GM19238 (cell line): ENCODE results near the gene GNAT2.

Experiments used
- DNase-seq: peaks from one replicate; pipeline ENCODE4 v3.0.0; 2011; ENCODE audit warnings: low spot score; ENCODE audit not compliant: insufficient read length

GNAT2 gene

DNA sequence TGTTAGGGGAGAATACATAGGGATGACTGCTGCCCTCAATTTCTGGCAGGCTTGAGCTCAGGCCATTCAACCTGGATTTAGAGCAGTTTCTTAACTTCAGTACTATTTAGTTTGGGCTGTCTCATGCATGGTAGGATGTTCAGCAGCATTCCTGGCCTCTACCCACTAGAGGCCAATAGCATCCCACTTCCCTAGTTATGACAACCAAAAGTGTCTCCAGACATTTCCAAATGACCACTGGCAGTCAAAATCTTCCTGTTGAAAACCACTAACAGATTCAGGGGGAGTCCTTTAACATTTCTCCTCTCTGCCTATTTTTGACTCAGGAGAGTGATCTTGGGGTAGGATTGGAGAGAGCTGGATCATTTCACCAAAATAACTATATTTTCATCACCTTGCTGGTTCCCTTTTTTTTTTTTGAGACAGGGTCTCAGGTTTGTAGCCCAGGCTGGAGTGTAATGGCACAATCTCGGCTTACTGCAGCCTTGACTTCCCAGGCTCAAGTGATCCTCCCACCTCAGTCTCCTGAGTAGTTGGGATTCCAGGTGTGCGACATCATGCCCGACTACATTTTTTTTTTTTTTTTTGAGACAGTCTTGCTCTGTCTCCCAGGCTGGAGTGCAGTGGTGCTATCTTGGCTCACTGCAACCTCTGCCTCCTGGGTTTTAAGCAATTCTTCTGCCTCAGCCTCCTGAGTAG is 8.7 kb downstream of the GNAT2 start:
- DNase-seq: no peak

- DNase-seq: no peak
Observed at GRCh38 chr1:109609881-109610280, 9.5 kb downstream of the GNAT2 start.

GRCh38 chr1:109605381-109605780 is 14.0 kb downstream of the GNAT2 start:
- no peak for DNase-seq

DNA sequence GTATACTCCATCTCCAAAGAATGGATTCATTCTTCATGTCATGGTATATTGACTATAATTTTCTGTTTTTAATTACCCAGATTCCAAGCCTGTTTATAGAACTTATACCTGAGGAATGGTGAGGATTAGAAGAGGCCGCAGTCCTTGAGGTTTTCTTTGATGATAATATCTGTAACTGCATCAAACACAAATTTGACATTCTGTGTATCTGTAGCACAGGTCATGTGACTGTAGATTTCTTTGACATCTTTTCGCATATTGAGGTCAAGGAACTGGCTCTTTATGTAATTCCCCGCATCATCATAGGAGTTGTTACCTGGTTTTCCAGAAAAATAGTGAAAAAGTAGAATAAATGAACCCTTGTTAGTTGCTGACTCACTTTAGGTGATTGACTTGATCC is 16.2 kb downstream of the GNAT2 start:
- DNase-seq: no peak

- no peak for DNase-seq
Observed at GRCh38 chr1:109598655-109599054, 20.8 kb downstream of the GNAT2 start.

- no peak for DNase-seq
Observed at GRCh38 chr1:109598156-109598555, 21.3 kb downstream of the GNAT2 start.

DNA sequence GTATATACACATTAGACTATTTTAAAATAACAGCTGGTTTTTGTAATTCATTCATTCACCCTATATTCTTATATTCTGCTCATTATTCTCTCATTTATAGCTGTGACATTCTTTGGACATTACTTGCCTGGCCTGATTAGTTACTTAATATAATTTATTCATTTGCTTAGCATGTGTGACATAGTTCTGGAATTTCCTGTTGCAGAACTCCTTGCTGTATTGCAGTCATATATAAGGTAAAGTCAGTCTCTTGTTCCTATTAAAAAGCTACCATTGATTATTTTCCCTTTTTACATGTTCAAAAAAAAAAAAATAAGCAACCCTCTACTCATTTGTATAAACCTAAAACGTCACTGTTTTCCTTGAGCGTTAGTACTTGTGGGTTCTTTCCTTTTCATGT is 23.9 kb downstream of the GNAT2 start:
- no peak for DNase-seq

DNA sequence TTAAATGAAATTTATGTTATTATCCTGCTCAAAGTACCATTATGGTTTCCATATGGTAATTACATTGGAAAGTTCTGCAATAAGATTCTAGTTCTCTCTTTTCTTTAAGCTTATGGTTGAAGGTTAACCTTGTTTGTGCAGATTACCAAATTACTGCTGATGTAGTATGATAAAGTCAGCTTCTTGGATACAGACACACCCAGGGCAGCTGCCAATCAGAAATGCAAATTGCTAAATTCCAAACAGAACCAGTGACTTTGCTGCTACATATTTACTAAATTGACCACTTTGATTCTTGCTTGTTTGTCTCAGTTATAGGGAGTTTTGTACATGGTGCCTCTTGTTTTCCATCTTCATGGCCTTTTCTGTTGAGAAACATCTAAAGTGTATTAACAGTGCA is 26.5 kb downstream of the GNAT2 start:
- no peak for DNase-seq

- DNase-seq: no peak
Observed at GRCh38 chr1:109589679-109590078, 29.7 kb downstream of the GNAT2 start.

DNA sequence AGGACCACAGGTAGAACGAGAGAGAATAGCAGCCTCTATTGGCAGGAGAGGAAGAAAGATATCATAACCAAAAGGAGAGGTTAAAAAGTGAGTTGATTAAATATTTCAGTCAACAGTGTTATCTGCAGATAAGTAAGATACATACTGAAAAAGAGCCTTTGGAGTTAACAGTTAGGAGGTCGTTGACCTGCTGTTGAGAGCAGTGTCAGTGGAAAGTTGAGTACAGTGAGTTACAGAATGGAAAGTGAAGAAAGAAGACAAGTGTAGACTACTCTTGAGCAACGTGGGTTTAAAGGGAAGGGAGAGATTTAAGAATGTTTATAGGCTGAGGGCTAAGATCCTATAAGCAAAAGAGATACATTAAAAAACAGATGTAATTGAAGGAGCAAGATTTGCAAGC is 30.2 kb downstream of the GNAT2 start:
- no peak for DNase-seq

GRCh38 chr1:109586055-109586454 is 33.4 kb downstream of the GNAT2 start:
- no peak for DNase-seq

GRCh38 chr1:109584766-109585165 is 34.6 kb downstream of the GNAT2 start:
- DNase-seq: no peak

GRCh38 chr1:109582021-109582420 is 37.4 kb downstream of the GNAT2 start:
- no peak for DNase-seq

GRCh38 chr1:109579491-109579890 is 39.9 kb downstream of the GNAT2 start:
- DNase-seq: no peak

GRCh38 chr1:109578947-109579443 is 40.4 kb downstream of the GNAT2 start:
- DNase-seq: no peak

GRCh38 chr1:109573785-109574184 is 45.6 kb downstream of the GNAT2 start:
- no peak for DNase-seq

GRCh38 chr1:109570414-109570813 is 49.0 kb downstream of the GNAT2 start:
- no peak for DNase-seq

- no peak for DNase-seq
Observed at GRCh38 chr1:109569323-109569722, 50.1 kb downstream of the GNAT2 start.

DNA sequence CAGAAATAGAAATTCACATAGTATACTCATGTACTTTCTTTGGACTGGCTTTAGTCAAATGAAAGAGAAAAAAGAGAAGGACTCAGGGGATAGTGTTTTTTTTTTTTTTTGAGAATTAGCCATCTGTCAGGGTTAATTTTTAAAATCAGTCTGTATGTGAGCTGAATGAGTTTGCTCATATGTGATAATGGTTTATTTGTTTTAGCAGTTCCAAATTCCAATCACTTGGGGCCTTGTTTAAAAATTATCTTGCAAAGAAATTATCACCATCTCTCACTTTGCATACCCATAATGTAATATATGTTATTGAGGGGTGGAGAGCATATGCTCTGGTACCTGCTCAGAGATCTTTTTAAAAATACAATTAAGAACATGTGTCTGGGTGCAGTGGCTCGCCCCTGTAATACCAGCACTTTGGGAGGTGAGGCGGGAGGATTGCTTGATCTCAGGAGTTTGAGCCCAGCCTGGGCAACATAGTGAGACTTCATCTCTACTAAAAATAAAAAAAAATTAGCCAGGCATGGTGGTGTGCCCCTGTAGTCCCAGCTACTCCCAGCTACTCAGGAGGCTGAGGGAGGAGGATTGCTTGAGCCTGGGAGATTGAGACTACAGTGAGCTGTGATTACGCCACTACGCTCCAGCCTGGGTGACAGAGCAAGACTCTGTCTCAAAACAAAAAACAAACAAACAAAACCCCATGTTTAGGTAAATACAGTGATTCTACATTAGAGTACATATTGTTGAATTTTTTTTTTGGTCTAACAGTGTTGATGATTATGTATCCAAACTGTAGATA is 51.3 kb downstream of the GNAT2 start:
- DNase-seq: no peak

DNA sequence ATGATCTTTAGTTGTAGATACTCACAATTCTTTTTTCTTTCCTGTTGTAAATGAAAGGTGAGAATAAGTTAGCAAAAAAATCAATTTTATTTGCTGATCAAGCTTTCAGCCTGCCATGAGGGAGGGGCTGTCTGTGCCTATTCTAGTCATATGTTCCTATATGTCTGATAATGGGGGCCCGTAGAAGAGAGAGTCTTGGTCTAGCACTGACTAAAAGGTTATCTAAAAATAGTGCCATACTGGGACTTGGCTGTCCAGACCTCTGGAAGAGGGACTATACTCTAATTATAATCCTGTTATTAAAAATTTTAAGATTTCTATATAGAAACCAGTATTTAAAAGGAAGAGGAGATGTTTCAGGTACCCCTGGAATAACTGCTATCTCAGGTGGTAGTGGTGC is 52.4 kb downstream of the GNAT2 start:
- DNase-seq: no peak

DNA sequence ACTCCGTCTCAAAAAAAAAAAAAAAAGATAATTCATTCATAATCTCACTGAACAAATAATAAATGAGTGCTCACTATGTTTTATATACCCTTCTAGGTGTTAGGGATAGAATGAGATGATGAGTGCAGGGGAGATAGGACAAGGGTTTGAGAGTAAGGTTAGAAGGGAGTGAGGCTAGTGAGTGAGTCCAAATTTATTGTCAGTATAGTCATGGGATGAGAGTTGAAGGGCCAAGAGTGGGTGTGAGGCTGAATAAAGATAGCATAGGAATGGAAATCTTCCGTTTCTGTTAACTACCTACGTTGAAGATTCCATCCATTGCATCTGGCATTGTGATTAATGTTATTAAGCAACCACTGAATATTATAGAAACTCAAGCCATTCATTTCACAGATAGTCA is 54.2 kb downstream of the GNAT2 start:
- no peak for DNase-seq

GRCh38 chr1:109564194-109564878 is 55.1 kb downstream of the GNAT2 start:
- no peak for DNase-seq
